DOHH2 (cell line): ENCODE results near the gene ELAC1.

Experiments used
- H3F3A ChIP-seq: fragments of 200-600 bp; sonication (generic), shearing (Covaris generic); 2 replicates; pipeline ENCODE4 v1.6.0; 2016; ENCODE audit warnings: antibody characterized with exemption, mild to moderate bottlenecking; ENCODE audit not compliant: control insufficient read depth, insufficient read depth
- H3K27ac ChIP-seq: fragments of 200-600 bp; sonication (generic); 2 replicates; pipeline ENCODE4 v1.5.1; 2014; ENCODE audit warnings: low read depth, mild to moderate bottlenecking, low read length, moderate library complexity
- H3K27me3 ChIP-seq: fragments of 200-600 bp; sonication (generic); 2 replicates; pipeline ENCODE4 v1.6.1; 2014; ENCODE audit warnings: mild to moderate bottlenecking, low read length, mixed read lengths; ENCODE audit not compliant: control insufficient read depth
- H3K36me3 ChIP-seq: fragments of 200-600 bp; sonication (generic); 2 replicates; pipeline ENCODE4 v1.6.1; 2014; ENCODE audit warnings: mild to moderate bottlenecking, low read length, moderate library complexity, mixed read lengths; ENCODE audit not compliant: control insufficient read depth
- H3K4me1 ChIP-seq: fragments of 200-600 bp; sonication (generic); 2 replicates; pipeline ENCODE4 v1.6.1; 2014; ENCODE audit warnings: mild to moderate bottlenecking, low read length, mixed read lengths; ENCODE audit not compliant: control insufficient read depth
- H3K4me2 ChIP-seq: fragments of 200-600 bp; sonication (generic); 2 replicates; pipeline ENCODE4 v1.6.0; 2014; ENCODE audit warnings: mild to moderate bottlenecking, low read length, moderate library complexity
- H3K4me3 ChIP-seq: fragments of 200-600 bp; sonication (generic); 2 replicates; pipeline ENCODE4 v1.5.1; 2014; ENCODE audit warnings: mild to moderate bottlenecking, low read length, mixed read lengths
- H3K79me2 ChIP-seq: fragments of 200-600 bp; sonication (generic); 2 replicates; pipeline ENCODE4 v1.6.1; 2014; ENCODE audit warnings: mild to moderate bottlenecking, low read length, mixed read lengths; ENCODE audit not compliant: control insufficient read depth
- H3K9me2 ChIP-seq: fragments of 200-600 bp; sonication (generic); replicated peaks from 2 replicates; pipeline ENCODE4 v1.6.1; 2014; ENCODE audit warnings: mild to moderate bottlenecking, low read length, mixed read lengths; ENCODE audit not compliant: control insufficient read depth
- H3K9me3 ChIP-seq: fragments of 200-600 bp; sonication (generic); 2 replicates; pipeline ENCODE4 v1.6.1; 2014; ENCODE audit warnings: antibody characterized with exemption, low read length, mixed read lengths; ENCODE audit not compliant: control insufficient read depth, insufficient read depth
- H4K20me1 ChIP-seq: fragments of 200-600 bp; sonication (generic); 2 replicates; pipeline ENCODE4 v1.6.0; 2014; ENCODE audit warnings: low read depth, mild to moderate bottlenecking, antibody characterized with exemption, low read length, moderate library complexity; ENCODE audit not compliant: control insufficient read depth, insufficient read depth
- CTCF ChIP-seq: fragments of 200-600 bp; sonication (generic); IDR thresholded peaks from one replicate; pipeline ENCODE4 v1.5.1; 2014; ENCODE audit warnings: antibody characterized with exemption, mild to moderate bottlenecking, low read depth, low read length; ENCODE audit not compliant: poor library complexity, severe bottlenecking
- EZH2phosphoT487 ChIP-seq: fragments of 200-600 bp; sonication (generic); IDR thresholded peaks from 2 replicates; pipeline ENCODE4 v1.6.1; 2017; ENCODE audit warnings: borderline replicate concordance, mild to moderate bottlenecking, antibody characterized with exemption, low read length, moderate library complexity, mixed read lengths

Gene ELAC1

DNA sequence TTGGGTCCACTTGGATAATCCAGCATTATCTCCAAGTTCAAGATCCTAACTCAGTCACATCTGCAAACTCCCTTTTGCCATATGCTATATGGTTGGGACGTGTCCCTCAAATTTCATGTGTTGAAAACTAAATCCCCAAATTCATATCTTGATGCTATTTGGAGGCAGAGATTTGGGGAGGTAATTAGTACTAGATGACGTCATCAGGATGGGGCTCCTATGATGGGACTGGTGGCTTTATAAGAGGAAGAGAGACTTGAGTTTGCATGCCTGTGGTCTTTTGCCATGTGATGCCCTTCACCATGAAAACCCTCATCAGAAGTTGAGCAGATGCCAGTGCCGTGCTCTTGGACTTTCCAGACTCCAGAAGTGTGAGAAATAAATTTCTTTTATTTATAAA is 45.4 kb downstream of the ELAC1 start:
- Histone ChIP-seq H3K79me2 (no peaks in the 10 kb centered on the region), H3F3A (no peaks in the 10 kb centered on the region)
- TF ChIP-seq CTCF (no peak), EZH2phosphoT487 (no peak)

DNA sequence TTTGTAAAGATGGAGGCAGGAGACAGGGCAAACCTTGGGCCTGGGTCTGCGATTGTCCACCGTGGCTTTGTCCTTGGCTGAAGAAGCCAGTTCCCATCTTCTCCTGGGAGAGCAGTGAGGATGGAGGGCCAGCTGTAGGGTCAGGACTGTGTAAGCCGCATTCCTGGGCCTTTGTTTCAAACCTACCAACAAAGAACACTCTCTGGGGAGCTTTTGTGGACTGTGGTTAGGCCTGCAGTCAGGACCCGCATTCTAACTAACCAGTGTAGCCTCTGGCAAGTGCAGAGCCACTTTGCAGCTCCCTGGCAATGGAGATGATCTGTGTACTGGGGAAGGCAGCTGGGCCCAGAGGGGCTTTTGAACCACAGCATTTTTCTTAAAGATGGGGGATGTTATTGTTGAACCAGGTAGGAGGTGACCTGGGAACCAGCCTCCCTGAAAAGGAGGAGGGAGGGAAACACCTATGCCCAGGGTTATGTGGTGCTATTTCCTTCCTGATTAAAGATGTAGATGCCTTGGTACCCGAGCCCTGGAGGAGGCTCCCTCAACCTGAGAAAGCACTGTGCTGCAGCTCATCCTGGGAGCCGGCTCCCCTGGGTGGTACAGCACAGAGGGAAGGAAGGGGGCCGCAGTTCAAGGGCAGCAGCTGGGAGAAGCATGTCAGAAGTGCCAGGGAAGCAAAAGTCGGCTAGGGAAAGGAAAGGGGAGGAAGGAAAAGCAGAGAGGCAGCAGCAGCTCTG is 49.5 kb downstream of the ELAC1 start:
- H4K20me1 ChIP-seq = no peaks in the 10 kb centered on the region
- no peaks in the 10 kb centered on the region for H3K9me2 ChIP-seq
- H3K27ac ChIP-seq = no peak overlapping the region
- no peak overlapping the region for H3K4me3 ChIP-seq
- TF ChIP-seq CTCF (no peak), EZH2phosphoT487 (no peak)
- no peaks in the 10 kb centered on the region for H3K79me2 ChIP-seq
- H3K4me2 ChIP-seq = no peak overlapping the region
- 0 out of 2 replicates have a peak, but pooled peaks cover 2% of the 10 kb centered on the region for H3K9me3 ChIP-seq
- no peaks in the 10 kb centered on the region for H3K27me3 ChIP-seq
- no peaks in the 10 kb centered on the region for H3F3A ChIP-seq
- no peaks in the 10 kb centered on the region for H3K4me1 ChIP-seq
- H3K36me3 ChIP-seq = no peaks in the 10 kb centered on the region

More for the DNA sequence above, 45.4 kb downstream of the ELAC1 start:
- no peak overlapping the region for H3K27ac ChIP-seq
- H3K36me3 ChIP-seq = no peaks in the 10 kb centered on the region
- no peak overlapping the region for H3K4me3 ChIP-seq
- no peak overlapping the region for H3K4me2 ChIP-seq
- H4K20me1 ChIP-seq = no peaks in the 10 kb centered on the region
- peaks cover 3% of the 10 kb centered on the region; the same call in 1 of the 2 replicates for H3K4me1 ChIP-seq
- no peaks in the 10 kb centered on the region for H3K27me3 ChIP-seq
- H3K9me2 ChIP-seq = no peaks in the 10 kb centered on the region
- H3K9me3 ChIP-seq = 0 out of 2 replicates have a peak, but pooled peaks cover 2% of the 10 kb centered on the region

DNA sequence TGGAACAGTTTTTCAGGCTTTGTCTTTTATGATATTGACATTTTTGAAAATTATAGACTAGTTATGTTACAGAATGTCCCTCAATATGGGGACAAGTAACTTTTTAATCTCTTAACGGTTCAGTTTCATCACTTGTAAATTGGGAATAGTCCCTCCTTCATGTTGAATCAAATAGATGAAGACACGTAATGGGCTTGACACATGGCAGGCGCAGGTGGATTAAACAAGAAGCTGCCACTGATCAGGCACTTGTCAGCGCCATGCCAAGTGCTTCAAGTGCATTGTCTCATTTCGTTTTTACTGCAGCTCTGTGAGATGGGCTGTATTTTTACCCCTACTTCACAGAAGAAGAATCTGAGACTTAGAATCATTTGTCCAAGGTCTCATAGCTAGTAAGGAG is 52.7 kb downstream of the ELAC1 start:
- no peaks in the 10 kb centered on the region for H3K27me3 ChIP-seq
- no peaks in the 10 kb centered on the region for H3F3A ChIP-seq
- no peaks in the 10 kb centered on the region for H3K9me3 ChIP-seq
- no peaks in the 10 kb centered on the region for H3K79me2 ChIP-seq
- no peak overlapping the region for H3K4me3 ChIP-seq
- H3K9me2 ChIP-seq = no peaks in the 10 kb centered on the region
- TF ChIP-seq CTCF (no peak), EZH2phosphoT487 (no peak)
- no peaks in the 10 kb centered on the region for H3K4me1 ChIP-seq
- no peaks in the 10 kb centered on the region for H4K20me1 ChIP-seq
- H3K4me2 ChIP-seq = no peak overlapping the region
- H3K27ac ChIP-seq = no peak overlapping the region
- H3K36me3 ChIP-seq = peaks cover 4% of the 10 kb centered on the region
